ENCODE data around the gene GOLGA6L9. TPM values are rescaled to one million over a fixed set of nuclear protein-coding genes. Genes with fewer than 3 reads are reported as not detected.
"Not testable (repeated sequence)": the region's sequence is repeated elsewhere in the genome, so short reads cannot be mapped to it uniquely, and the experiment has no call there.

Gene GOLGA6L9
- total RNA-seq, 1 donor from 2014 or later, result 2.6 TPM

DNA sequence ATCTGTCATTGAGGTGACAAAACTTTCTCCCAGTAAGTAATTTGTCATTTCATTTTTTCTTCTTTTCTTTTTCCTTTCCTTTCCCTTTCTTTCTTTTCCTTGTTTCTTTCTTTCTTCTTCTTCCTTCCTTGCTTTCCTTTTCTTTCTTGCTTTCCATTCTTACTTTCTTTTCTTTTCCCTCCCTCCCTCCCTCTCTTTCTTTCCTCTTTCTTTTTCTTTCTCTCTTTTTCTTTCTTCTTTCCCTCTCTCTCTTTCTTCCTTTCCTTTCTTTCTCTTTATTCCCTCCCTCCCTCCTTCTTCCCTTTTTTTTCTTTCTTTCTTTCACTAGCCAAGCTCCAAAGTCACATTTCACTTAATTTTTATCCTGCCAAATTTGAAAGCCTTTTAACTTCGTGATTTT is 2.5 kb upstream of the GOLGA6L9 start:
- not testable (repeated sequence) for H3K4me1 Mint-ChIP-seq (ENCODE audit: unreplicated experiment); H3K36me3 Mint-ChIP-seq (ENCODE audit: unreplicated experiment); H3K9me3 Mint-ChIP-seq (ENCODE audit: unreplicated experiment); DNase-seq (ENCODE audit: extremely low spot score, unreplicated experiment); H3K27ac Mint-ChIP-seq (ENCODE audit: unreplicated experiment); H3K27me3 Mint-ChIP-seq (ENCODE audit: unreplicated experiment); H3K4me3 Mint-ChIP-seq (ENCODE audit: unreplicated experiment)

GRCh38 chr15:82445420-82445819 is 15.8 kb downstream of the GOLGA6L9 start:
- H3K4me1 Mint-ChIP-seq (ENCODE audit: unreplicated experiment); H3K36me3 Mint-ChIP-seq (ENCODE audit: unreplicated experiment); H3K9me3 Mint-ChIP-seq (ENCODE audit: unreplicated experiment); H3K27me3 Mint-ChIP-seq (ENCODE audit: unreplicated experiment); H3K27ac Mint-ChIP-seq (ENCODE audit: unreplicated experiment): not testable (repeated sequence)
- peak overlapping the region; percentile 18 for H3K4me3 Mint-ChIP-seq (ENCODE audit: unreplicated experiment)
- peak; percentile 72 for DNase-seq (ENCODE audit: extremely low spot score, unreplicated experiment)
- TF ChIP-seq, protein P1, sequence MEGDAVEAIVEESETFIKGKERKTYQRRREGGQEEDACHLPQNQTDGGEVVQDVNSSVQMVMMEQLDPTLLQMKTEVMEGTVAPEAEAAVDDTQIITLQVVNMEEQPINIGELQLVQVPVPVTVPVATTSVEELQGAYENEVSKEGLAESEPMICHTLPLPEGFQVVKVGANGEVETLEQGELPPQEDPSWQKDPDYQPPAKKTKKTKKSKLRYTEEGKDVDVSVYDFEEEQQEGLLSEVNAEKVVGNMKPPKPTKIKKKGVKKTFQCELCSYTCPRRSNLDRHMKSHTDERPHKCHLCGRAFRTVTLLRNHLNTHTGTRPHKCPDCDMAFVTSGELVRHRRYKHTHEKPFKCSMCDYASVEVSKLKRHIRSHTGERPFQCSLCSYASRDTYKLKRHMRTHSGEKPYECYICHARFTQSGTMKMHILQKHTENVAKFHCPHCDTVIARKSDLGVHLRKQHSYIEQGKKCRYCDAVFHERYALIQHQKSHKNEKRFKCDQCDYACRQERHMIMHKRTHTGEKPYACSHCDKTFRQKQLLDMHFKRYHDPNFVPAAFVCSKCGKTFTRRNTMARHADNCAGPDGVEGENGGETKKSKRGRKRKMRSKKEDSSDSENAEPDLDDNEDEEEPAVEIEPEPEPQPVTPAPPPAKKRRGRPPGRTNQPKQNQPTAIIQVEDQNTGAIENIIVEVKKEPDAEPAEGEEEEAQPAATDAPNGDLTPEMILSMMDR (IDR thresholded peaks at IDR 0.05), result peak; percentile 22

GRCh38 chr15:82457336-82457735 is 27.7 kb downstream of the GOLGA6L9 start:
- H3K4me3 Mint-ChIP-seq (ENCODE audit: unreplicated experiment); H3K36me3 Mint-ChIP-seq (ENCODE audit: unreplicated experiment); H3K27ac Mint-ChIP-seq (ENCODE audit: unreplicated experiment); H3K27me3 Mint-ChIP-seq (ENCODE audit: unreplicated experiment); H3K9me3 Mint-ChIP-seq (ENCODE audit: unreplicated experiment); H3K4me1 Mint-ChIP-seq (ENCODE audit: unreplicated experiment): not testable (repeated sequence)
- peak; percentile 53 for DNase-seq (ENCODE audit: extremely low spot score, unreplicated experiment)

GRCh38 chr15:82465629-82466028 is 36.0 kb downstream of the GOLGA6L9 start:
- not testable (repeated sequence) for DNase-seq (ENCODE audit: extremely low spot score, unreplicated experiment); H3K4me1 Mint-ChIP-seq (ENCODE audit: unreplicated experiment); H3K27ac Mint-ChIP-seq (ENCODE audit: unreplicated experiment); H3K36me3 Mint-ChIP-seq (ENCODE audit: unreplicated experiment); H3K9me3 Mint-ChIP-seq (ENCODE audit: unreplicated experiment); H3K27me3 Mint-ChIP-seq (ENCODE audit: unreplicated experiment); H3K4me3 Mint-ChIP-seq (ENCODE audit: unreplicated experiment)

DNA sequence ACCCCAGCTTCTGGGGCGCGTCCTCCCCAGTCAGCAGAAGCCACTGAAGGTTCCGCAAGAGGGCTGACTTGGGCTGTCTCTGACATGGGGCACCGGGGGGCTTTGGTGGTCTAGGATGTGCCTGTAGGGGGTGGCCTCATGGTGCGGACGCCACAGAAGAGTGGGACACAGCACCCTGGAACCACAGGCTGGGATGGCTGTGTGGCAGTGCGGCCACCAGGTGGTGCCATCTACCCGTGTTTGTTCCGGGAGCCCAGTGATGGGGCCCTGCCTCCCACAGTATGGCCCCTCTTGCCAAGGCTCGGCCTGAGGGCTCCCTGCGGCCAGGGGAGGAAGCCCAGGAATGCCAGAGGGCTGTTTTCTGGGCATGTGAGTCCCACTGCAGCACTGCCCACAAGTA is 38.6 kb downstream of the GOLGA6L9 start:
- not testable (repeated sequence) for H3K27ac Mint-ChIP-seq (ENCODE audit: unreplicated experiment); DNase-seq (ENCODE audit: extremely low spot score, unreplicated experiment); H3K9me3 Mint-ChIP-seq (ENCODE audit: unreplicated experiment); H3K27me3 Mint-ChIP-seq (ENCODE audit: unreplicated experiment); H3K36me3 Mint-ChIP-seq (ENCODE audit: unreplicated experiment); H3K4me3 Mint-ChIP-seq (ENCODE audit: unreplicated experiment); H3K4me1 Mint-ChIP-seq (ENCODE audit: unreplicated experiment)
- TF ChIP-seq, protein P1 (IDR thresholded peaks at IDR 0.05), result peak; percentile 44

DNA sequence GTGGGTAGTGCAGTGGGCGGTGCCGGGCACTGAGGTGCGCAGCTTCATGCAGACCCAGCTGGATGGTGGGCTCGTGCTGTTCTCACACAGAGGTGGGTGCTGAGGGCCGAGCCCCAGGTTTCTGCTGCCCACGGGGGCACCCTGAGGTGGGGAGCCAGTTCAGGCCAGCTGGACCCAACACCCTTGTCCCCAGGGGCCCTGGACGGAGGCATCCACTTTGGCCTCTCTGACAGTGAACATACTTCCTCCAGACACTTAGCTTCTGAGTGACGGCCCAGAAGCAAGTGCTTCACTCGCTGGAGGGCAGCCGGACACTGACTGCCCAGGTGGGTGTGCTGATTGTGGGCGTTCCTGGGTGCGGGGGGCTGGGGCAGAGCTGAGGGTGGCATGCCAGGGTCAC is 39.8 kb downstream of the GOLGA6L9 start:
- H3K9me3 Mint-ChIP-seq (ENCODE audit: unreplicated experiment); H3K4me3 Mint-ChIP-seq (ENCODE audit: unreplicated experiment); DNase-seq (ENCODE audit: extremely low spot score, unreplicated experiment); H3K4me1 Mint-ChIP-seq (ENCODE audit: unreplicated experiment); H3K27me3 Mint-ChIP-seq (ENCODE audit: unreplicated experiment); H3K27ac Mint-ChIP-seq (ENCODE audit: unreplicated experiment); H3K36me3 Mint-ChIP-seq (ENCODE audit: unreplicated experiment): not testable (repeated sequence)

- H3K4me1 Mint-ChIP-seq (ENCODE audit: unreplicated experiment); H3K9me3 Mint-ChIP-seq (ENCODE audit: unreplicated experiment); H3K27ac Mint-ChIP-seq (ENCODE audit: unreplicated experiment); H3K36me3 Mint-ChIP-seq (ENCODE audit: unreplicated experiment); H3K4me3 Mint-ChIP-seq (ENCODE audit: unreplicated experiment); H3K27me3 Mint-ChIP-seq (ENCODE audit: unreplicated experiment): not testable (repeated sequence)
- peak; percentile 87 for DNase-seq (ENCODE audit: extremely low spot score, unreplicated experiment)
Observed at GRCh38 chr15:82472269-82472982, 42.8 kb downstream of the GOLGA6L9 start.

- H3K27me3 Mint-ChIP-seq (ENCODE audit: unreplicated experiment); H3K4me1 Mint-ChIP-seq (ENCODE audit: unreplicated experiment); H3K9me3 Mint-ChIP-seq (ENCODE audit: unreplicated experiment); H3K27ac Mint-ChIP-seq (ENCODE audit: unreplicated experiment); H3K36me3 Mint-ChIP-seq (ENCODE audit: unreplicated experiment); H3K4me3 Mint-ChIP-seq (ENCODE audit: unreplicated experiment): not testable (repeated sequence)
- DNase-seq (ENCODE audit: extremely low spot score, unreplicated experiment), result peak; percentile 84
Observed at GRCh38 chr15:82474596-82475325, 45.1 kb downstream of the GOLGA6L9 start.

DNA sequence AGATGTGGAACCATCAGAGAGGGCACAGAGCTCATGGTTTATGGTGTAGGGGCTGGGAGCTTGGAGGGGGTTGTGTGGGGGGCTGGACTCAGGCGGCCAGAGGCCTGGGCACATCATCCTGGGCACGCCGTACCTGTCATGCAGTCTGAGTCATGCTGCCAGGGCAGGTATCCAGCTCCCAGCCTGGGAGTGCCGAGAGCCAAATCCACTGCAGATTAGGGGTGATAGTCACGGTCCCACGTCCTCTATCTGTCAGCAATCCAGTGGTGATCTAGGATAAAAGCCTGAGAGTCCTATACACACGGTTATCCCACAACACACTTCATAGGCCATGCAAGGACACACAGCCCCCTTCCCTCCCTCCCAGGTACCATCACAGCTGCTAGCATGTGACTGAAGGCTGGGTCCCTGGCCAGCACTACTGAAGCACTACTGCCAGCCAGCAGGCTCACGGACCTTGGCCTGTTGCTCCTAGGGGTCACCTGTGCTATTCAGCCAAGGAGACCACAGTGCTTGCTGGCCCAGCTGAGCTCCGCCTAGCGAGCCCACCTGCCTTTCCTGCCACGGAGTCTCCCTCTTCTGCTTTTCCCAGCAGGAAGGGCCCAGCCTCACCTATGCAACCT is 45.8 kb downstream of the GOLGA6L9 start:
- peak; percentile 81 for DNase-seq (ENCODE audit: extremely low spot score, unreplicated experiment)
- not testable (repeated sequence) for H3K4me3 Mint-ChIP-seq (ENCODE audit: unreplicated experiment); H3K36me3 Mint-ChIP-seq (ENCODE audit: unreplicated experiment); H3K4me1 Mint-ChIP-seq (ENCODE audit: unreplicated experiment); H3K27ac Mint-ChIP-seq (ENCODE audit: unreplicated experiment); H3K9me3 Mint-ChIP-seq (ENCODE audit: unreplicated experiment); H3K27me3 Mint-ChIP-seq (ENCODE audit: unreplicated experiment)

DNA sequence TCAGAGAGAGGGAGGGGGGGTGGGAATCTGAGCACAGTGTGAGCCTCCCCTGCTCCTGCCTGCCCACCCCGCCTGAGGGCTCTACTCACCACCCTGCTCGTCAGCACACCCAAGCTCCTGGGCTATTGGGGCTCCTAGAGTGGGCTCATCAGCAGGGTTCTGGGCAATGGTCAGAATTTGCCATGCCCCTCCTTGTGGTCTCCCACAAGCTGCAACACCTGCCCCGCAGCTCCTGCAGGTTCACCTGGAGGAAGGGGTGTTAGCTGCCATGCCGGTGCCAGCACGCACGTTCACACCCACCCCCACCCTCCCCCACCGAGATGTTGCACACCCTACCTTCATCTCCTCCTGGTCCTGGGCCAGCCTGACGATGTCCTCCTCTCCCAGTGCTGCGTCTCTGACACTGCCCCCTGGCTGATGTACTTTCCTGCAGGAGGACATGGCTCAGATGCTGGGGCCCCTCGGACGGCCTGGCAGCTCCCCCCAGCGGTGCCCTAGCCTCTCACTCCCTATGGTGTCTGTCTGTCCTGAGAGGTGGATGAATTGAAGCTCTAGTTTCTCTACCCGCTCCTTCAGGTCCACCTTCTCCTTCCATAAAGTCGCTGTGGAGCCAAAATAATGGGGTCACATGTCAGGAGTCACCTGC is 47.2 kb downstream of the GOLGA6L9 start:
- H3K27me3 Mint-ChIP-seq (ENCODE audit: unreplicated experiment); H3K27ac Mint-ChIP-seq (ENCODE audit: unreplicated experiment); H3K9me3 Mint-ChIP-seq (ENCODE audit: unreplicated experiment); H3K36me3 Mint-ChIP-seq (ENCODE audit: unreplicated experiment); H3K4me3 Mint-ChIP-seq (ENCODE audit: unreplicated experiment); H3K4me1 Mint-ChIP-seq (ENCODE audit: unreplicated experiment): not testable (repeated sequence)
- peak; percentile 88 for DNase-seq (ENCODE audit: extremely low spot score, unreplicated experiment)
